HEK293 (cell line): ENCODE results near the gene SNCAIP.

Source experiments
- BCL6B ChIP-seq: fragments of 450-650 bp; formaldehyde crosslinking; IDR thresholded peaks from 2 replicates; pipeline ENCODE4 v1.5.1; 2017; ENCODE audit warnings: missing biosample characterization, missing genetic modification characterization
- GLIS1 ChIP-seq: fragments of 450-650 bp; formaldehyde crosslinking; IDR thresholded peaks from 2 replicates; pipeline ENCODE4 v1.5.1; 2016; ENCODE audit warnings: missing biosample characterization, missing genetic modification characterization
- GLIS2 ChIP-seq: fragments of 450-650 bp; formaldehyde crosslinking; IDR thresholded peaks from 2 replicates; pipeline ENCODE4 v1.5.1; 2016; ENCODE audit warnings: missing biosample characterization, missing genetic modification characterization
- HOXA7 ChIP-seq: sonication (generic); formaldehyde crosslinking; IDR thresholded peaks from 2 replicates; pipeline ENCODE4 v1.8.1; 2022; ENCODE audit warnings: missing genetic modification reagents, borderline replicate concordance
- KLF9 ChIP-seq: fragments of 450-650 bp; formaldehyde crosslinking; IDR thresholded peaks from 2 replicates; pipeline ENCODE4 v1.5.1; 2016; ENCODE audit warnings: missing biosample characterization, missing genetic modification characterization, low read depth
- REPIN1 ChIP-seq: fragments of 450-650 bp; formaldehyde crosslinking; IDR thresholded peaks from 2 replicates; pipeline ENCODE4 v1.5.1; 2017; ENCODE audit warnings: missing biosample characterization, missing genetic modification characterization, low read depth
- REST ChIP-seq: fragments of 450-650 bp; formaldehyde crosslinking; IDR thresholded peaks from 2 replicates; pipeline ENCODE4 v1.5.1; 2016; ENCODE audit warnings: missing biosample characterization, missing genetic modification characterization
- SP7 ChIP-seq: fragments of 450-650 bp; formaldehyde crosslinking; IDR thresholded peaks from 2 replicates; pipeline ENCODE4 v1.5.1; 2016; ENCODE audit warnings: missing biosample characterization, missing genetic modification characterization
- ZBTB1 ChIP-seq: fragments of 450-650 bp; formaldehyde crosslinking; IDR thresholded peaks from 2 replicates; pipeline ENCODE4 v1.5.1; 2016; ENCODE audit warnings: missing biosample characterization, missing genetic modification characterization
- ZBTB11 ChIP-seq: fragments of 450-650 bp; formaldehyde crosslinking; conservative IDR thresholded peaks from 2 replicates; pipeline ENCODE4 v1.5.1; 2016; ENCODE audit warnings: low read depth, missing biosample characterization, missing genetic modification characterization
- ZNF175 ChIP-seq: fragments of 450-650 bp; formaldehyde crosslinking; IDR thresholded peaks from 2 replicates; pipeline ENCODE4 v1.5.1; 2016; ENCODE audit warnings: missing biosample characterization, missing genetic modification characterization
- ZNF239 ChIP-seq: fragments of 450-650 bp; formaldehyde crosslinking; IDR thresholded peaks from 2 replicates; pipeline ENCODE4 v1.5.1; 2016; ENCODE audit warnings: missing biosample characterization, missing genetic modification characterization
- ZNF248 ChIP-seq: fragments of 450-650 bp; formaldehyde crosslinking; IDR thresholded peaks from 2 replicates; pipeline ENCODE4 v1.5.1; 2017; ENCODE audit warnings: missing biosample characterization, missing genetic modification characterization
- ZNF280C ChIP-seq: fragments of 450-650 bp; formaldehyde crosslinking; IDR thresholded peaks from 2 replicates; pipeline ENCODE4 v1.5.1; 2016; ENCODE audit warnings: missing biosample characterization, missing genetic modification characterization
- ZNF362 ChIP-seq: fragments of 450-650 bp; formaldehyde crosslinking; IDR thresholded peaks from 2 replicates; pipeline ENCODE4 v1.5.1; 2016; ENCODE audit warnings: missing biosample characterization, missing genetic modification characterization
- ZNF404 ChIP-seq: fragments of 450-650 bp; formaldehyde crosslinking; IDR thresholded peaks from 2 replicates; pipeline ENCODE4 v1.5.1; 2017; ENCODE audit warnings: missing biosample characterization, missing genetic modification characterization
- ZNF416 ChIP-seq: fragments of 450-650 bp; formaldehyde crosslinking; IDR thresholded peaks from 2 replicates; pipeline ENCODE4 v1.5.1; 2016; ENCODE audit warnings: missing biosample characterization, missing genetic modification characterization
- ZNF510 ChIP-seq: fragments of 450-650 bp; formaldehyde crosslinking; IDR thresholded peaks from 2 replicates; pipeline ENCODE4 v1.5.1; 2018; ENCODE audit warnings: mild to moderate bottlenecking, missing genetic modification characterization, missing biosample characterization; ENCODE audit not compliant: insufficient replicate concordance
- ZNF560 ChIP-seq: fragments of 450-650 bp; formaldehyde crosslinking; IDR thresholded peaks from 2 replicates; pipeline ENCODE4 v1.5.1; 2017; ENCODE audit warnings: missing biosample characterization, missing genetic modification characterization, borderline replicate concordance
- ZNF596 ChIP-seq: fragments of 450-650 bp; IDR thresholded peaks from 2 replicates; pipeline ENCODE4 v1.5.0; 2018; ENCODE audit warnings: missing biosample characterization, mild to moderate bottlenecking, missing genetic modification characterization, moderate library complexity
- ZNF654 ChIP-seq: fragments of 450-650 bp; formaldehyde crosslinking; IDR thresholded peaks from 2 replicates; pipeline ENCODE4 v1.5.1; 2016; ENCODE audit warnings: low read depth, missing biosample characterization, missing genetic modification characterization
- ZSCAN30 ChIP-seq: fragments of 450-650 bp; IDR thresholded peaks from 2 replicates; pipeline ENCODE4 v1.5.1; 2018; ENCODE audit warnings: missing biosample characterization, mild to moderate bottlenecking, missing genetic modification characterization, moderate library complexity
- ZXDB ChIP-seq: fragments of 450-650 bp; formaldehyde crosslinking; IDR thresholded peaks from 2 replicates; pipeline ENCODE4 v1.5.1; 2016; ENCODE audit warnings: missing biosample characterization, missing genetic modification characterization
- TF ChIP-seq, protein P1 (sequence below): fragments of 450-650 bp; formaldehyde crosslinking; optimal IDR thresholded peaks from 2 replicates; pipeline ENCODE3; 2016; ENCODE audit warnings: missing biosample characterization, mild to moderate bottlenecking, missing genetic modification characterization
- TF ChIP-seq, protein P2 (sequence below): fragments of 450-650 bp; formaldehyde crosslinking; IDR thresholded peaks from 2 replicates; pipeline ENCODE4; 2016; ENCODE audit warnings: missing biosample characterization, missing genetic modification characterization

Gene SNCAIP

DNA sequence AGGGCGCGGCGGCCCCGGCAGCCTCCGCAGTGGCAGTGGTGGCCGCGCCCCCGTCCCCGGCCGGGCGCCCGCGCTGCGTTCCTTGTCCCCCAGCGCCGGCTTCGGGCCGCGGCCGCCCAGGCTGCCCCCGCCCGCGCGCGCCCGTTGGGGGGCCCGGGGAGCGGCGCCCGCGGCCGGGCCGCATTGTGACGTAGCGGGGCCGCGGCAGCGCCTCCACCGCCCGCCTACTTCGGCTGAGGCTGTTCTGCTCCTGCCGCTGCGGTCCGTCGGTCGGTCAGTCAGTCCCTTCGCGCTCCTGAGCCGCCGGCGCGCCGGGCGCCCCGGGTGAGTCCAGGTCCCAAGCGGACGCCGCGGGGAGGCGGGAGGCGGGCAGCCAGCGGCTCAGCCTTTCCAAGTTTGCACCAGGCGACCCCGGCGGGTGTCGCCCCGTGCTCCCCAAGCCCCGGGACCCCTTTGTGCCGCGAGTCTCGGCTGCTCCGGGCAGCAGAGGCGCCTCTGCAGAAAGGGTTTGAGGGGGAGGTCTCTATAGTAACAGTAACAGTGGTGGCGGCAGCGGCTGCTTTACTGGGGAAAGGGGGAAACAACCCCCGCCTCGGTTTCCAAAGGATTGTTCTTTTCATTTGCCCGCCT is at the start of gene SNCAIP (continued):
- no peak for TF ChIP-seq ZBTB11 (tag by site-specific recombination)
- TF ChIP-seq ZBTB1 (tag by site-specific recombination), result no peak
- no peak for TF ChIP-seq ZNF248
- TF ChIP-seq ZNF596 (tag by site-specific recombination), result no peak
- TF ChIP-seq, protein P1, sequence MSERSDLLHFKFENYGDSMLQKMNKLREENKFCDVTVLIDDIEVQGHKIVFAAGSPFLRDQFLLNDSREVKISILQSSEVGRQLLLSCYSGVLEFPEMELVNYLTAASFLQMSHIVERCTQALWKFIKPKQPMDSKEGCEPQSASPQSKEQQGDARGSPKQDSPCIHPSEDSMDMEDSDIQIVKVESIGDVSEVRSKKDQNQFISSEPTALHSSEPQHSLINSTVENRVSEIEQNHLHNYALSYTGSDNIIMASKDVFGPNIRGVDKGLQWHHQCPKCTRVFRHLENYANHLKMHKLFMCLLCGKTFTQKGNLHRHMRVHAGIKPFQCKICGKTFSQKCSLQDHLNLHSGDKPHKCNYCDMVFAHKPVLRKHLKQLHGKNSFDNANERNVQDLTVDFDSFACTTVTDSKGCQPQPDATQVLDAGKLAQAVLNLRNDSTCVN (tag by site-specific recombination), result peak; percentile 62
- TF ChIP-seq ZNF280C (tag by site-specific recombination), result no peak
- TF ChIP-seq ZNF404 (tag by site-specific recombination), result no peak
- no peak for TF ChIP-seq KLF9
- TF ChIP-seq ZNF654 (tag by site-specific recombination), result no peak
- no peak for TF ChIP-seq ZNF362
- no peak for TF ChIP-seq SP7
- no peak for TF ChIP-seq ZSCAN30
- no peak for TF ChIP-seq BCL6B (tag by site-specific recombination)
- TF ChIP-seq GLIS1 (tag by site-specific recombination), result 0 out of 2 replicates have a peak, but pooled peaks have one; percentile 8
- no peak for TF ChIP-seq ZNF416 (tag by site-specific recombination)
- peak; percentile 66; the same call in 1 of the 2 replicates for TF ChIP-seq GLIS2
- no peak for TF ChIP-seq ZNF510
- no peak for TF ChIP-seq ZXDB (tag by site-specific recombination)
- no peak for TF ChIP-seq ZNF560
- no peak for TF ChIP-seq ZNF239
- TF ChIP-seq, protein P2, sequence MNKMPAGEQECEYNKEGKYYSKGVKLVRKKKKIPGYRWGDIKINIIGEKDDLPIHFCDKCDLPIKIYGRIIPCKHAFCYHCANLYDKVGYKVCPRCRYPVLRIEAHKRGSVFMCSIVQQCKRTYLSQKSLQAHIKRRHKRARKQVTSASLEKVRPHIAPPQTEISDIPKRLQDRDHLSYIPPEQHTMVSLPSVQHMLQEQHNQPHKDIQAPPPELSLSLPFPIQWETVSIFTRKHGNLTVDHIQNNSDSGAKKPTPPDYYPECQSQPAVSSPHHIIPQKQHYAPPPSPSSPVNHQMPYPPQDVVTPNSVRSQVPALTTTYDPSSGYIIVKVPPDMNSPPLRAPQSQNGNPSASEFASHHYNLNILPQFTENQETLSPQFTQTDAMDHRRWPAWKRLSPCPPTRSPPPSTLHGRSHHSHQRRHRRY, result no peak
- no peak for TF ChIP-seq REST (tag by site-specific recombination)
- no peak for TF ChIP-seq HOXA7
- no peak for TF ChIP-seq REPIN1
- no peak for TF ChIP-seq ZNF175 (tag by site-specific recombination)
